Activated CD8-positive, alpha-beta memory T cell treated with anti-CD3 and anti-CD28 coated beads for 4 hours (primary cell): Measurements from ENCODE around the gene C20orf144.

Experiments
- DNase-seq, 2 donors: peaks; one replicate each; pipeline ENCODE4 v3.0.0-alpha.2; 2020; ENCODE audit warnings: low read depth in 2 of 2

The C20orf144 gene

GRCh38 chr20:33650111-33650752 is 11.9 kb upstream of the C20orf144 start:
- no peak for DNase-seq

GRCh38 chr20:33650753-33651561 is 11.2 kb upstream of the C20orf144 start:
- DNase-seq: no peak

- DNase-seq: no peak
These were observed 10.5 kb upstream of the C20orf144 start for GRCh38 chr20:33651562-33652048.

GRCh38 chr20:33653218-33653899 is 8.8 kb upstream of the C20orf144 start:
- DNase-seq: no peak

- DNase-seq: no peak
These were observed 8.1 kb upstream of the C20orf144 start for GRCh38 chr20:33653900-33654596.

- no peak for DNase-seq
These were observed 7.4 kb upstream of the C20orf144 start for GRCh38 chr20:33654680-33655161.

GRCh38 chr20:33655164-33655563 is 7.0 kb upstream of the C20orf144 start:
- DNase-seq: no peak

- no peak for DNase-seq
These were observed 5.9 kb upstream of the C20orf144 start for GRCh38 chr20:33656010-33656782.

- no peak for DNase-seq
These were observed 5.1 kb upstream of the C20orf144 start for GRCh38 chr20:33656783-33657703.

- no peak for DNase-seq
These were observed 4.4 kb upstream of the C20orf144 start for GRCh38 chr20:33657704-33658095.

- no peak for DNase-seq
These were observed 3.6 kb upstream of the C20orf144 start for GRCh38 chr20:33658510-33658909.

GRCh38 chr20:33658929-33659328 is 3.2 kb upstream of the C20orf144 start:
- DNase-seq: no peak

GRCh38 chr20:33659341-33660034 is 2.6 kb upstream of the C20orf144 start:
- DNase-seq: no peak

GRCh38 chr20:33660035-33660684 is 2.0 kb upstream of the C20orf144 start:
- DNase-seq: no peak

GRCh38 chr20:33660685-33661058 is 1.5 kb upstream of the C20orf144 start:
- no peak for DNase-seq

- DNase-seq: peak; percentile 64 to 66
These were observed 1.3 kb downstream of the C20orf144 start for GRCh38 chr20:33663161-33664084.

GRCh38 chr20:33664085-33664761 is 2.1 kb downstream of the C20orf144 start:
- no peak for DNase-seq
